ENCODE results near the gene MKS1.

The MKS1 gene

GRCh38 chr17:58208344-58208743 is 10.7 kb downstream of the MKS1 start:
- Histone ChIP-seq H3K4me3 (no peak overlapping the region), H3K27ac (no peak overlapping the region)

GRCh38 chr17:58207451-58207850 is 11.6 kb downstream of the MKS1 start:
- H3K4me3 ChIP-seq, result no peak overlapping the region
- H3K27ac ChIP-seq, result no peak overlapping the region

- Histone ChIP-seq H3K27ac (no peak overlapping the region), H3K4me3 (no peak overlapping the region)
These were observed 13.1 kb downstream of the MKS1 start for GRCh38 chr17:58205936-58206335.

GRCh38 chr17:58204796-58205195 is 14.3 kb downstream of the MKS1 start:
- H3K4me3 ChIP-seq, result no peak overlapping the region

GRCh38 chr17:58202859-58203258 is 16.2 kb downstream of the MKS1 start:
- H3K27ac ChIP-seq, result no peak overlapping the region
- no peak overlapping the region for H3K4me3 ChIP-seq

More at GRCh38 chr17:58204796-58205195, 14.3 kb downstream of the MKS1 start:
- no peak overlapping the region for H3K27ac ChIP-seq

GRCh38 chr17:58200024-58200633 is 18.9 kb downstream of the MKS1 start:
- H3K27ac ChIP-seq, result no peak overlapping the region
- no peak overlapping the region for H3K4me3 ChIP-seq

GRCh38 chr17:58196610-58197009 is 22.4 kb downstream of the MKS1 start:
- no peak overlapping the region for H3K4me3 ChIP-seq
- no peak overlapping the region for H3K27ac ChIP-seq

- no peak overlapping the region for H3K27ac ChIP-seq
- H3K4me3 ChIP-seq, result no peak overlapping the region
These were observed 23.4 kb downstream of the MKS1 start for GRCh38 chr17:58195518-58196123.

- H3K27ac ChIP-seq, result no peak overlapping the region
- H3K4me3 ChIP-seq, result no peak overlapping the region
These were observed 25.3 kb downstream of the MKS1 start for GRCh38 chr17:58193641-58194255.

- no peak within 1 kb of the TSS for H3K4me3 ChIP-seq
- no peak within 1 kb of the TSS for H3K27ac ChIP-seq
These were observed 26.4 kb downstream of the MKS1 start, which contains the start of gene EPX for GRCh38 chr17:58192612-58193011. Gene EPX (plus strand): TSS chr17:58192726. CDS start chr17:58192847, 121 bp downstream.

GRCh38 chr17:58191241-58191896 is 27.7 kb downstream of the MKS1 start:
- H3K27ac ChIP-seq, result no peak overlapping the region
- H3K4me3 ChIP-seq, result no peak overlapping the region

- Histone ChIP-seq H3K4me3 (no peak overlapping the region), H3K27ac (no peak overlapping the region)
These were observed 29.5 kb downstream of the MKS1 start for GRCh38 chr17:58189436-58190146.

GRCh38 chr17:58187675-58188074 is 31.4 kb downstream of the MKS1 start:
- H3K4me3 ChIP-seq, result no peak overlapping the region

GRCh38 chr17:58187063-58187462 is 32.0 kb downstream of the MKS1 start:
- H3K27ac ChIP-seq, result no peak overlapping the region
- H3K4me3 ChIP-seq, result no peak overlapping the region

More at GRCh38 chr17:58187675-58188074, 31.4 kb downstream of the MKS1 start:
- no peak overlapping the region for H3K27ac ChIP-seq

GRCh38 chr17:58186591-58186990 is 32.5 kb downstream of the MKS1 start:
- no peak overlapping the region for H3K27ac ChIP-seq

GRCh38 chr17:58184986-58185761 is 33.9 kb downstream of the MKS1 start:
- H3K4me3 ChIP-seq, result no peak overlapping the region
- no peak overlapping the region for H3K27ac ChIP-seq

More at GRCh38 chr17:58186591-58186990, 32.5 kb downstream of the MKS1 start:
- no peak overlapping the region for H3K4me3 ChIP-seq

- no peak overlapping the region for H3K27ac ChIP-seq
- no peak overlapping the region for H3K4me3 ChIP-seq
These were observed 34.6 kb downstream of the MKS1 start for GRCh38 chr17:58184308-58184985.

- H3K27ac ChIP-seq, result no peak overlapping the region
- H3K4me3 ChIP-seq, result no peak overlapping the region
These were observed 35.5 kb downstream of the MKS1 start for GRCh38 chr17:58183514-58183913.

- Histone ChIP-seq H3K4me3 (no peak overlapping the region), H3K27ac (no peak overlapping the region)
These were observed 37.3 kb downstream of the MKS1 start for GRCh38 chr17:58181796-58182195.

Measured in skin epidermis (tissue), 12 donors.